ENCODE measurements around the gene CLBA1. TPM values are rescaled to one million over a fixed set of nuclear protein-coding genes. Genes with fewer than 3 reads are reported as not detected.

Gene CLBA1
- total RNA-seq, 1 donor from 2014 or later: 2.4 TPM

- intact Hi-C loops (cut with micrococcal nuclease): no loop called here
- H3K4me3 ChIP-seq: no peak overlapping the region
- no peaks in the 10 kb centered on the region for H3K9me3 ChIP-seq (replicated peaks)
- no peak for TF ChIP-seq CTCF (IDR thresholded peaks at IDR 0.05; ENCODE audit: borderline replicate concordance)
- no peaks in the 10 kb centered on the region for H3K36me3 ChIP-seq
- no peaks in the 10 kb centered on the region for H3K4me1 ChIP-seq
- H3K27ac ChIP-seq (replicated peaks): no peak overlapping the region
- peaks cover 34% of the 10 kb centered on the region for H3K27me3 ChIP-seq (ENCODE audit: low read depth)
- no peak for DNase-seq
These were observed 30.7 kb upstream of the CLBA1 start for GRCh38 chr14:104954746-104955395.

GRCh38 chr14:104955396-104955770 lies 30.2 kb upstream of the CLBA1 start:
- DNase-seq: no peak
- no peaks in the 10 kb centered on the region for H3K36me3 ChIP-seq
- intact Hi-C loops (cut with micrococcal nuclease): no loop called here
- H3K9me3 ChIP-seq (replicated peaks): no peaks in the 10 kb centered on the region
- no peaks in the 10 kb centered on the region for H3K4me1 ChIP-seq
- peaks cover 36% of the 10 kb centered on the region for H3K27me3 ChIP-seq (ENCODE audit: low read depth)
- no peak overlapping the region for H3K4me3 ChIP-seq
- H3K27ac ChIP-seq (replicated peaks): no peak overlapping the region
- no peak for TF ChIP-seq CTCF (IDR thresholded peaks at IDR 0.05; ENCODE audit: borderline replicate concordance)

GRCh38 chr14:104956290-104956890 lies 29.2 kb upstream of the CLBA1 start:
- H3K4me3 ChIP-seq: no peak overlapping the region
- peak; percentile 8 for DNase-seq

GRCh38 chr14:104957146-104958113 lies 28.2 kb upstream of the CLBA1 start:
- Histone ChIP-seq H3K4me1 (no peaks in the 10 kb centered on the region), H3K36me3 (no peaks in the 10 kb centered on the region), H3K4me3 (no peak overlapping the region), H3K27ac (replicated peaks) (no peak overlapping the region), H3K27me3 (ENCODE audit: low read depth) (peaks cover 49% of the 10 kb centered on the region), H3K9me3 (replicated peaks) (no peaks in the 10 kb centered on the region)
- intact Hi-C loops (cut with micrococcal nuclease): no loop called here
- no peak for TF ChIP-seq CTCF (IDR thresholded peaks at IDR 0.05; ENCODE audit: borderline replicate concordance)
- DNase-seq: peak; percentile 9

More at GRCh38 chr14:104956290-104956890, 29.2 kb upstream of the CLBA1 start:
- Histone ChIP-seq H3K4me1 (no peaks in the 10 kb centered on the region), H3K27ac (replicated peaks) (no peak overlapping the region), H3K27me3 (ENCODE audit: low read depth) (peaks cover 44% of the 10 kb centered on the region), H3K36me3 (no peaks in the 10 kb centered on the region), H3K9me3 (replicated peaks) (no peaks in the 10 kb centered on the region)
- intact Hi-C loops (cut with micrococcal nuclease): no loop called here
- no peak for TF ChIP-seq CTCF (IDR thresholded peaks at IDR 0.05; ENCODE audit: borderline replicate concordance)

GRCh38 chr14:104964546-104964945 lies 21.0 kb upstream of the CLBA1 start:
- intact Hi-C loops (cut with micrococcal nuclease): no loop called here
- peaks cover 52% of the 10 kb centered on the region for H3K27me3 ChIP-seq (ENCODE audit: low read depth)
- TF ChIP-seq CTCF (IDR thresholded peaks at IDR 0.05; ENCODE audit: borderline replicate concordance): no peak
- no peak overlapping the region for H3K27ac ChIP-seq (replicated peaks)
- DNase-seq: no peak
- H3K4me3 ChIP-seq: no peak overlapping the region
- H3K4me1 ChIP-seq: peaks cover 30% of the 10 kb centered on the region
- no peaks in the 10 kb centered on the region for H3K9me3 ChIP-seq (replicated peaks)
- no peaks in the 10 kb centered on the region for H3K36me3 ChIP-seq

Measured in left ventricle myocardium inferior (tissue), 1 donor.